ENCODE results near the gene KCNK10. TPM values are rescaled to one million over a fixed set of nuclear protein-coding genes. Genes with fewer than 3 reads are reported as not detected.

Gene KCNK10
- total RNA-seq, 4 donors from 2014 or later = not detected

DNA sequence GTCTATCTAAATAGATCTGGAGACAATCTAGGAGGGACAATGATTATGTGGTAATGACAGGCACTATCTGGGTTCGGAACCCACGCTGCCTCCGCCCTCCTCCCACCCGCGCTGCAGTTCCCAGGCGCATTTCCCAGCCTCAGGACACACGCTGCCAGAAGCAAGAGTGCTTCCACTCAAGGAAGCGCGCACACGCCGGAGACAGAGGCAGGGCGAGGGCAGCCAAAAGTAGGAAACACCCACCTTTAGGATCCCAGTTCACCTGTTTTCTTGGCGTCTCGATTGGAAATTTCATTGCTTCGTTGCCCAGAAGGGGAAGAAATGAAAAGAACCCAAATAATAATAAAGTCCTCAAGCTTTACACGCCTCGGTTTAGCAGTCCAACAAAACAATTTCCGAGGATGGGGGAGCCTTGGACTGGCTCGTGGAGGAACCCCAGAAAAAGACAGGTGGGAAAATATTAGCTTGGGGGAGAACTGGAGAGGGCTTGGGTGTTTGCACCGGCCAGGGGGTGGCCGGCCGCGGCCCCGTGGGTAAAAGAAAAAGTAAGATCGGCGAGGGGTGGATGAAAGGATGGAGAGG lies 474 bp downstream of the KCNK10 start:
- no peak for ATAC-seq (ENCODE audit: low FRiP score)
- TF ChIP-seq, protein P1, sequence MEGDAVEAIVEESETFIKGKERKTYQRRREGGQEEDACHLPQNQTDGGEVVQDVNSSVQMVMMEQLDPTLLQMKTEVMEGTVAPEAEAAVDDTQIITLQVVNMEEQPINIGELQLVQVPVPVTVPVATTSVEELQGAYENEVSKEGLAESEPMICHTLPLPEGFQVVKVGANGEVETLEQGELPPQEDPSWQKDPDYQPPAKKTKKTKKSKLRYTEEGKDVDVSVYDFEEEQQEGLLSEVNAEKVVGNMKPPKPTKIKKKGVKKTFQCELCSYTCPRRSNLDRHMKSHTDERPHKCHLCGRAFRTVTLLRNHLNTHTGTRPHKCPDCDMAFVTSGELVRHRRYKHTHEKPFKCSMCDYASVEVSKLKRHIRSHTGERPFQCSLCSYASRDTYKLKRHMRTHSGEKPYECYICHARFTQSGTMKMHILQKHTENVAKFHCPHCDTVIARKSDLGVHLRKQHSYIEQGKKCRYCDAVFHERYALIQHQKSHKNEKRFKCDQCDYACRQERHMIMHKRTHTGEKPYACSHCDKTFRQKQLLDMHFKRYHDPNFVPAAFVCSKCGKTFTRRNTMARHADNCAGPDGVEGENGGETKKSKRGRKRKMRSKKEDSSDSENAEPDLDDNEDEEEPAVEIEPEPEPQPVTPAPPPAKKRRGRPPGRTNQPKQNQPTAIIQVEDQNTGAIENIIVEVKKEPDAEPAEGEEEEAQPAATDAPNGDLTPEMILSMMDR (IDR thresholded peaks at IDR 0.05) = no peak

GRCh38 chr14:88321692-88322503 lies 1.2 kb downstream of the KCNK10 start:
- no peak for DNase-seq (ENCODE audit: low spot score)
- no peak for ATAC-seq (ENCODE audit: low FRiP score)
- TF ChIP-seq, protein P1 (IDR thresholded peaks at IDR 0.05) = no peak

More for the DNA sequence above, 474 bp downstream of the KCNK10 start:
- DNase-seq (ENCODE audit: low spot score) = no peak

DNA sequence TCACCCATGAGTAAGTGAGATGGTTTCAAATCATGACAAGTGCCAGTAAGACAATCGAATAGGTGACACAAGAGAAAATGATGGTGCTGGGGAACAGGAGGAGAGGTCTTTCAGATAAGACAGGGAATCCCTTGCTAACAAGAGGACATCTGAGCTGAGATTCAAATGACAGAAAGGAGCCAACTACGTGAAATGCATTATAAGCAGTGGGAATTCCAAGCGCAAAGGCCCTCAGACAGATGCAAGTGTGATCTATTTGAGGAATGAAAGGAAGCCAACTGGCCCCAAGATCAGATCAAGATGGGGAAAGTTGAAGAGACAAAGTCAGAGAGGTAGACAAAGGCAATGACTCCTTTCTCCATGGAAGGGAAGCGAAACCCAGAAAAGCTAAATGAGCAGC lies 4.7 kb downstream of the KCNK10 start:
- DNase-seq (ENCODE audit: low spot score) (no peak), ATAC-seq (ENCODE audit: low FRiP score) (no peak)
- TF ChIP-seq, protein P1 (IDR thresholded peaks at IDR 0.05) = no peak

GRCh38 chr14:88316521-88316920 lies 6.5 kb downstream of the KCNK10 start:
- ATAC-seq (ENCODE audit: low FRiP score) (no peak), DNase-seq (ENCODE audit: low spot score) (no peak)
- TF ChIP-seq, protein P1 (IDR thresholded peaks at IDR 0.05) = no peak

- TF ChIP-seq, protein P1 (IDR thresholded peaks at IDR 0.05) = no peak
- no peak for ATAC-seq (ENCODE audit: low FRiP score)
- DNase-seq (ENCODE audit: low spot score) = no peak
These were observed 10.8 kb downstream of the KCNK10 start for GRCh38 chr14:88312257-88312656.

DNA sequence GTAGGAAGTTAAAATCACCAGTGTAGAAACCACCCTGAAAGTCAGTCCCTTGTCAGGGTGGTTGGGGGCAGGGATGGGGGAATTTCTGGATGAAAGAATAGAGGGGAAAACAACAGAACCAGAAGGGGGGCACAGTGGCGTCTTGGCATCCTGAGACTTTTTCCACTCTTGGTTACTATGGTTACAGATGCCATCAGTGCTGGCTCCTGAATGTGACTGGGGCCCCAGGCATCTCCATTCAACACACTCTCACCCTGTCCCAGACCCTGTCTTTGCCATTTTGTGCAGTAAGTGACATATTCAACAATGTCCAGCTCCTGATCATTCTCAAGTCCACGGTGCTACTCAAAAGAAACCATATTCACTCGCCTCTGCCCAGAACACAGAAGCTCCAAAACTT lies 11.3 kb downstream of the KCNK10 start:
- DNase-seq (ENCODE audit: low spot score) = no peak
- no peak for ATAC-seq (ENCODE audit: low FRiP score)
- TF ChIP-seq, protein P1 (IDR thresholded peaks at IDR 0.05) = no peak

GRCh38 chr14:88310449-88310848 lies 12.6 kb downstream of the KCNK10 start:
- no peak for DNase-seq (ENCODE audit: low spot score)
- TF ChIP-seq, protein P1 (IDR thresholded peaks at IDR 0.05) = no peak
- no peak for ATAC-seq (ENCODE audit: low FRiP score)
